Gastroesophageal sphincter (tissue), 3 donors: ENCODE data around the gene WFDC9.
"Not testable (repeated sequence)": the region's sequence is repeated elsewhere in the genome, so short reads cannot be mapped to it uniquely, and the experiment has no call there.

Experiments used
- POLR2AphosphoS5 ChIP-seq: sonication (generic); formaldehyde crosslinking; IDR thresholded peaks from one replicate; pipeline ENCODE4 v1.6.1; 2017; ENCODE audit warnings: antibody characterized with exemption
- TF ChIP-seq, protein P1 (sequence below), 4 experiments: fragments of 200-600 bp in 2 of 4; fragments of 450-650 bp in 2 of 4; sonication (generic) in 1 of 4; IDR thresholded peaks; one replicate each; pipeline ENCODE4 v1.5.1; 2017 to 2019; ENCODE audit warnings: antibody characterized with exemption in 4 of 4, mild to moderate bottlenecking in 2 of 4, moderate library complexity in 2 of 4

DNA sequence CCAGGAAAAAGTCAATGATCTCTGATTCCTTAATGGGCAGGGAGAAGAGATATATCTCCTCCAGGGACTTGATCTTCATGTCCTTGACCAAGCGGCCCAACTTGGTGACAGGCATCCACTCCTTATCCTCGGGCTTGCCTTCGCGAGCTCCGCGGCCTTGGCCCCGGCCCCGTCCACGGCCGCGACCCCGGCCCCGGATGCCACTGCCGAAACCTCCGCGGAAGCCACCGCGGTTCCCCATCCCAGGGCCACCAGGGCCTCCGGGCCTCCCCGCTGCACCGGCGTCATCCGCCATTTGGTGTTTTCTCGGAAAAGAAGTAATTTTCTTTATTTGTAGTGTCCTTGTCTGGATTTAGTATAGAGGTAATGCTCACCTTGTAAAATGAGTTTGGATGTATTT, 10.0 kb upstream of the WFDC9 start:
- TF ChIP-seq, protein P1, sequence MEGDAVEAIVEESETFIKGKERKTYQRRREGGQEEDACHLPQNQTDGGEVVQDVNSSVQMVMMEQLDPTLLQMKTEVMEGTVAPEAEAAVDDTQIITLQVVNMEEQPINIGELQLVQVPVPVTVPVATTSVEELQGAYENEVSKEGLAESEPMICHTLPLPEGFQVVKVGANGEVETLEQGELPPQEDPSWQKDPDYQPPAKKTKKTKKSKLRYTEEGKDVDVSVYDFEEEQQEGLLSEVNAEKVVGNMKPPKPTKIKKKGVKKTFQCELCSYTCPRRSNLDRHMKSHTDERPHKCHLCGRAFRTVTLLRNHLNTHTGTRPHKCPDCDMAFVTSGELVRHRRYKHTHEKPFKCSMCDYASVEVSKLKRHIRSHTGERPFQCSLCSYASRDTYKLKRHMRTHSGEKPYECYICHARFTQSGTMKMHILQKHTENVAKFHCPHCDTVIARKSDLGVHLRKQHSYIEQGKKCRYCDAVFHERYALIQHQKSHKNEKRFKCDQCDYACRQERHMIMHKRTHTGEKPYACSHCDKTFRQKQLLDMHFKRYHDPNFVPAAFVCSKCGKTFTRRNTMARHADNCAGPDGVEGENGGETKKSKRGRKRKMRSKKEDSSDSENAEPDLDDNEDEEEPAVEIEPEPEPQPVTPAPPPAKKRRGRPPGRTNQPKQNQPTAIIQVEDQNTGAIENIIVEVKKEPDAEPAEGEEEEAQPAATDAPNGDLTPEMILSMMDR (IDR thresholded peaks at IDR 0.05) = not testable (repeated sequence)
- TF ChIP-seq POLR2AphosphoS5 = not testable (repeated sequence)
